GM21526 (cell line): Measurements from ENCODE around the gene FOXN1.
"Not testable (repeated sequence)": the region's sequence is repeated elsewhere in the genome, so short reads cannot be mapped to it uniquely, and the experiment has no call there.

Source experiments
- ATAC-seq: cut with Tn5 transposase; IDR thresholded peaks from one replicate; pipeline ENCODE4 v1.9.1; 2021; ENCODE audit warnings: moderate library complexity; ENCODE audit not compliant: unreplicated experiment, low FRiP score

The FOXN1 gene

GRCh38 chr17:28570716-28571360, 64.7 kb downstream of the FOXN1 start:
- peak; percentile 23 for ATAC-seq

DNA sequence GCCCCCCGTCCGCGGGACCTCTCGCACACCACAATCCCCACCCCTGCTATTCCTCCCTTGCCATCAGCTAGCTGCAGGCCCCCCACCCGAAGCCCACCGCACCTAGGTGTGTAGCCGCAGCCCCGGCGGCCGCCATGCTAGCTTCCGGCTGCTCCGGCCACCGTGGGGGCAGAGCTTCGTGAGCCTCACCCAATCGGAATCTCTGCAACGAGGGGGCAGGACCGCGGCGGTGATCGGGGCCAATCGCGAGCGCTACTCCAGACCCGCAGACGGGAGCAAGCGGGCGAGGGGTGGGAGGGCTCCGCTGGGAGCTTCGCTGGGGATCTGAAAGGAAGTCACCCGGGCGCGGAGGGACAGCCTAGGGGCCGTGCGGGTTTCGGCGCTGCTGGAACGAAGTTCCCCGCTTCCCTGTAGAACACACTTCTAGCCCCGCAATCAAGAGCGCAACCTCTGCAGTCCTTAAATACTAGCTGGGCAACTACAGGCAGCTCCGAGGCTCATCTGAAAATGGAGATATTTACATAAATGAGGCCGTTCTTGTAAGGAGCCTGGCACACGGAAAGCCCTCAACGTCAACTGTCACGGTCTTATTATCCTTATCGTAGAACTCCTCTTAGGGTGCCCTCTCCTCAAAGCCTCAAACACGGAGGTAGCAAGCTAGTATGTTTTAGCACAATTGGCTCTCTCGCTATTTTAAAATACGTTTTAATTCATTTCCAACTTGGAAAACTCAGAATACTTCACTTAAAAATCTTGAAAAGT, 65.4 kb downstream of the FOXN1 start, which contains the start of gene PIGS:
Gene PIGS (minus strand): TSS at position 164 of the 762 bp plus-strand sequence. CDS start 28 bp downstream, at position 136.
- ATAC-seq, result peak; percentile 72

GRCh38 chr17:28572259-28573039, 66.3 kb downstream of the FOXN1 start:
- no peak for ATAC-seq

- ATAC-seq, result no peak
Measured at GRCh38 chr17:28573040-28573380, 66.9 kb downstream of the FOXN1 start.

- no peak for ATAC-seq
Measured at GRCh38 chr17:28573521-28573920, 67.4 kb downstream of the FOXN1 start.

DNA sequence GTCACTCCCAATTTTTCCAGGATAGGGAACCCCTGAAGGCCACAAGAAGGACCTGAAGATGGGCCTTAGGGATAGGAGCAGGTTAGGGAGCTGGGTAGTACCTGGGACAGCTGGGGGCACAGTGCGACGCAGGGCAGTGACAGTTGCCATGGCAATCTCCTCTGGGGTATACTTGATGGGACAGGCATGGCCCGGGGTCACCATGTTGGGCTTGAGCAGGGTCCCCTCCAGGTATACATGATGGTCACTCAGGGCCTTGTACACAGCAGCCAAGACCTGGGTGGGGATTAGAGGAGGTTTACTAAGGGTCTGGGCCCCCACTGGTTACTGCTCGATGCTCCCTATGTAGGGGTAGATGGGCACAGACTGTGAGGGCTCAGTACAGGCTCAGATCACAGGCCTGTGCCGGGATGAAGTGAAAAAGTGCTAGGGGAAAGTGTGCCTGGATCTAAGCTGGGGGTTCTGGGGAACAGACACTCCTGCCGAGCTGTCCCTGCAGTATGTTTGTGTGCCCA, 67.9 kb downstream of the FOXN1 start:
- no peak for ATAC-seq

DNA sequence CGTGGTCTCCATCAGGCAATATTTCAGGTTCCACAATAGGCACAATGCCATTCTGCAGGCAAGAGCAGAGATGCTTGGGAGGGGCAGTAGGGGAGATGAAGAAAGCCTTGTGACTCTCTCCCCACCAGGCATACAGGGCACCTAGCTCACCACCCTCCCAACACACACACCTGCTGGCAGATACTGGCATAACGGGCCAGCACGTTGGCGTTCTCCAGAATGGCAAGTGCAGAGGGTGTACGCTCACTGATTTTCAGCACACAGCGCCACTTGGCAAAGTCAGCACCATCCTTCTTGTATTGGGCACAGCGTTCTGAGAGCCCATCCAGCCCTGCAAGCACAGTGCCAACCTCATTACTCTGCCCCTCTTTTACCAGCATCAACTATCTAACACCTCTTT, 68.4 kb downstream of the FOXN1 start:
- ATAC-seq, result no peak

GRCh38 chr17:28575126-28575795, 69.1 kb downstream of the FOXN1 start:
- ATAC-seq, result no peak

GRCh38 chr17:28576016-28576415, 69.9 kb downstream of the FOXN1 start:
- not testable (repeated sequence) for ATAC-seq

GRCh38 chr17:28576758-28577465, 70.8 kb downstream of the FOXN1 start, which contains the start of gene ALDOC:
Gene ALDOC, minus strand, starts transcription at chr17:28576895. Its CDS starts 1,363 bp downstream, at chr17:28575532.
- peak; percentile 76 for ATAC-seq

- no peak for ATAC-seq
Measured at GRCh38 chr17:28577466-28577824, 71.3 kb downstream of the FOXN1 start.

DNA sequence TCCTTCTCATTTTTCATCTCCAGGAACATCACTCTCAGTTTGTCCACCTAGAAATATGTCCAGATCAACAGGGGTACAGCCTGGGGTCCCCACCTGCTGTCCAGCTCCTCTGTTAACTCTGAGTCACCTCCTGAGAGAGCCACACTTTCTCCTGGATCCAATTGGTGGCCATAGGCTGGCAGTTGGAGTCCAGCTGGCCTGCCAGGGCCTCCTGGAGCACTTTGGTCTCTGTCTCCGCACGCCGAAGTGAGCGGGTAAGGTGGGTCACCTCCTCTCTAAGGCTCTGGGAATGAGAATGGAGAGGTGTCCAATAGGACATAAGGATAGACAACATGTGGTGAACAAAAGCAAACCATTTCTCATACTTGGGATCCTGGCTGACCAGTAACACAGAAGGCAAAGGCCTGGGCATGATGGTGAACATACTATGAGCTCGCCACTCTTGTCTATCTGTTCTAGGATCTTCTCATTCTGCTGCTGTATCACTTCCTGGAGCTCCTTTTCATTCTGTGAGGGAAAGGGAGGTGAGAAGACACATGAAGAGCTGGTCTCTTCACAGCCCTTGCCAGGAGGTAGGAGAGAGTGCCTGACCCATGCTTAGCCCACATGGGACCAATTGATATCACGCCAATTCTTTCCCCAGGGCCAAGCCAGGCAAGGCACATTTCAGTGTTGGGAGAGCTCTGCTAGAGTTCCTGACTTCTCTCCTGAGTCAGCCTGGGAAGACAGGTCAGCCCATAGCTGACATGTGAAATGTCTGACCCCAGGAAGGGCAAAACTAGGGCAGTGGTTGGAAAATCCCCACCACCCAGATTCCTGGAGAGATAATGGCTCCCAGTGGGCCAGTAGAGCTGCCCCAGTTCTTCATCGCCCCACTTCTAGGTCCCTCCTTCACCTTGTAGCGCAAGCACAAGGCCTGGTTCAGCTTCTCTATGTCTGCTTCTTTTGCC, 72.4 kb downstream of the FOXN1 start:
- ATAC-seq, result no peak

DNA sequence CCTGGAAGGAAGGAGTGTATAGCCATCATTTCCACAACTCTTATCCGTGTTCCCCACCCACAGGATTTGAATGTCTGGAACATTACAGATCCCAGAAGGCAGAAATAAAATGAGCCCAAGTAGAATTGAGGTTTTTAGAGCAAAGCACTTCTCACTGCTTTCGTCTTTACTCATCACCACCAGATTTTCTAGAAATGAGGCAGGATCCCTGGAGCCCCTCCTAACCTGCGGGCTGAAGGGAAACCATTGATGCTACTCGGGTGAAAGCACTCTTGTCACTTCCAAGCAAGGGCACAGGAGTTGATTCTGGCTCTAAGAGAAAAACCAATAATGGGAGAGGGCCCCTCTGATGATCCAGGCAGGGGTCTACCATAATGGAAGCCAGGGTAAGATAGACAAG, 73.4 kb downstream of the FOXN1 start:
- ATAC-seq, result no peak

GRCh38 chr17:28580959-28581358, 74.8 kb downstream of the FOXN1 start:
- no peak for ATAC-seq

DNA sequence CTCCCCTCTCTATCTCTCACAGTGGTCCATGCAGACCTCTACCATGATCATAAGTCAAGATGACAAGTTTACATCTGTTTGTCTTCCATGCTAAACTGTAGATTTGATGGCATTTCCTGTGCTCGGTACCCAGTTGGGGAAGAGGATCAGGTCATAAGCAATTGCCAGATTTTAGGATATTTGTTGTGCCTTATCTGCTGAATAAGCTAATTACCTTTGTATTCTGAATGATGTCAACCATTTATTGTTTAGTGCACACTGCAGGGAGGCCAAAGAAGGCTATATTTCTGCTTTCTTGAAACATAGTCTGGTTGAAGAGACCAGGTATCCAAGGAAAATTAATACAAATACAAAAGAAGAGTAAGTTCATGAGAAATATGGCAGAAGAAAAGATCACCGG, 76.4 kb downstream of the FOXN1 start:
- no peak for ATAC-seq

GRCh38 chr17:28584434-28584833, 78.3 kb downstream of the FOXN1 start:
- no peak for ATAC-seq

DNA sequence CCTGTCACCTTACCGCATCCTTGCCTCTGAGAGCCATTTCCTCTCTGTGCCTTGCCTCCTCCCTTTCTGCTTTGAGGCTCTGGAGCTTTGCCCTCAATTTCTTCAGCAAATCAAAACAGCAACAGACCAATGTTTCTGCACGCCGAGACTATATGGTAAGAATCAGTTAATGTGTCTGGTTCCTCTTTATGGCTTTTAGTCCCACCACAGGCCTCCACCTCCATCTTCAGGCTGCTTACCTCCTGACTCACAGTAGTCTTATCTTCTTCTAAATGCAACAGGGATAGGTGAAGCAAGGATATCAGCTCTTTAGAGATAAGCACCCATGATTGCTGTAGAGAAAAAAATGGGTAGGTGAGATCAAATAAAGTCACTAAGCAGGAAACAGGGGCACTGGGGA, 79.7 kb downstream of the FOXN1 start:
- ATAC-seq, result no peak
